ENCODE measurements around the gene ASTL.

DNA sequence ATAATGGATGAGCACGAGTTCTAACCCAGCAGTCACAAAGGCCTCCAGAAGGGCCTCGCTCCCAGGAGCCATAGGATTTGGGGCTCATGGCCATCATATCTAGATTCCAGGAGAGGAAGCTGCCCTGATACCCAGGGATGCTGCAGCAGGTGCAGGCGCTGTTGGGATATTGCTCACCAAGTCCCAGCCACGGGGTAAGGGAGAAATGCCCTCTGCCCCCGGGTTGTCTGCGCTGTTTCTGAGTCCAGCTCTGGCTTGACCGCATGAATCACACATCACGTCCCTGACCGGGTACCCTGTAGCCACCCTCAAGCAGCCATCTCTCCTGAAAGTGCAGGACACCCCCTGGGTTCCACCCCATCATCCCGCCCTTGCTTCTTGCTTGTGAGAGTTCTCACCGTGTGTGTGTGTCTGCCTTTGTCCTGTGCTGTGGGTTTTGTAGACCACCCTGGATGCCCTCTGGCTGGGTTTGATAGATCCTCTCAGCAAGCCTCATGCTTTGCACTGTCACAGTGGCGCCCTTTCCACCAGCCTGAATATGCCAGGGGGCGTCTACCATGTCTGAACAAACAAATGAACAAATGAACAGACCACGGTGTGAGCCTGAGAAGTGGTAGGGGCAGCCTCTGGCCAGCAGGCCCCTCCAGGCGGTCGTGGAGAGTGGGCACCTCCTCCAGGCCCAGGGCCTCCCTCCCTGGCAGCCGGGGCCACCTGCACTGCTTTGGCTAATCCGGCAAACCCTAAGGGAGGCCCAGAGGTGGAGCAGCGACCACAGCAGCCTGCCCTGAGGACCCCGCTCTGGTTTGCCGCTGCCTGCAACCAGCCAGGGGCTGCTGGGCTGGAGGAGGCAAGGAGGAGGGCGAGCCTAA lies 54.1 kb downstream of the ASTL start:
- TF ChIP-seq, protein P1, sequence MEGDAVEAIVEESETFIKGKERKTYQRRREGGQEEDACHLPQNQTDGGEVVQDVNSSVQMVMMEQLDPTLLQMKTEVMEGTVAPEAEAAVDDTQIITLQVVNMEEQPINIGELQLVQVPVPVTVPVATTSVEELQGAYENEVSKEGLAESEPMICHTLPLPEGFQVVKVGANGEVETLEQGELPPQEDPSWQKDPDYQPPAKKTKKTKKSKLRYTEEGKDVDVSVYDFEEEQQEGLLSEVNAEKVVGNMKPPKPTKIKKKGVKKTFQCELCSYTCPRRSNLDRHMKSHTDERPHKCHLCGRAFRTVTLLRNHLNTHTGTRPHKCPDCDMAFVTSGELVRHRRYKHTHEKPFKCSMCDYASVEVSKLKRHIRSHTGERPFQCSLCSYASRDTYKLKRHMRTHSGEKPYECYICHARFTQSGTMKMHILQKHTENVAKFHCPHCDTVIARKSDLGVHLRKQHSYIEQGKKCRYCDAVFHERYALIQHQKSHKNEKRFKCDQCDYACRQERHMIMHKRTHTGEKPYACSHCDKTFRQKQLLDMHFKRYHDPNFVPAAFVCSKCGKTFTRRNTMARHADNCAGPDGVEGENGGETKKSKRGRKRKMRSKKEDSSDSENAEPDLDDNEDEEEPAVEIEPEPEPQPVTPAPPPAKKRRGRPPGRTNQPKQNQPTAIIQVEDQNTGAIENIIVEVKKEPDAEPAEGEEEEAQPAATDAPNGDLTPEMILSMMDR (conservative IDR thresholded peaks at IDR 0.05) = no peak
- no peak for TF ChIP-seq ZFX (IDR thresholded peaks at IDR 0.05)
